ENCODE results near the gene SAYSD1.

Gene SAYSD1

DNA sequence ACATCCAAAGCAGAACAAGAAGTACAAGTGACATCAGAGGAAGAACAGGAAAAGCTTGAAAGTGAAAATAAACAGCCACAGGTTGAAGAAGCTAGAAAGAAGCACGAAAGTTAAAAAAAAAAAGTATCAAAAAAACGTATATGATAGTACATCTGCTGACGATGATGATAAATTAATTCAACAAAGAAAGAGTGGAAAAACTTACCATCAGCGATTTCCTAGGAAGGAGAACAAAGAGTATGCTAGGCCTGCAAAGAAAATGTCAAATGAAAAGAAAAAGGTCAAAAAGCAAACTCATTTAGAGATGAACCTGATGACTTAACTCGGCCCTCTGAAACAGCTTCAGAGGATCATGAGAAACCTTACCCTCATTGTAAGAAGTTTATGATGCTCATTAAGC is 3.7 kb downstream of the SAYSD1 start:
- Histone ChIP-seq H3K27me3 (replicated peaks; ENCODE audit: control insufficient read depth, insufficient read depth, low read length, poor library complexity, severe bottlenecking) (no peaks in the 10 kb centered on the region), H3K4me3 (ENCODE audit: insufficient read depth, low read depth, low read length, poor library complexity, severe bottlenecking) (no peak overlapping the region), H3K27ac (ENCODE audit: insufficient read depth, low read length, poor library complexity, severe bottlenecking) (no peak overlapping the region), H3K36me3 (ENCODE audit: control insufficient read depth, insufficient read depth, low read length) (peaks cover 3% of the 10 kb centered on the region), H3K9me3 (ENCODE audit: control insufficient read depth, low read length) (no peaks in the 10 kb centered on the region), H3K4me1 (ENCODE audit: control insufficient read depth, insufficient read depth, low read length, poor library complexity, severe bottlenecking) (no peaks in the 10 kb centered on the region)
- DNase-seq = no peak

DNA sequence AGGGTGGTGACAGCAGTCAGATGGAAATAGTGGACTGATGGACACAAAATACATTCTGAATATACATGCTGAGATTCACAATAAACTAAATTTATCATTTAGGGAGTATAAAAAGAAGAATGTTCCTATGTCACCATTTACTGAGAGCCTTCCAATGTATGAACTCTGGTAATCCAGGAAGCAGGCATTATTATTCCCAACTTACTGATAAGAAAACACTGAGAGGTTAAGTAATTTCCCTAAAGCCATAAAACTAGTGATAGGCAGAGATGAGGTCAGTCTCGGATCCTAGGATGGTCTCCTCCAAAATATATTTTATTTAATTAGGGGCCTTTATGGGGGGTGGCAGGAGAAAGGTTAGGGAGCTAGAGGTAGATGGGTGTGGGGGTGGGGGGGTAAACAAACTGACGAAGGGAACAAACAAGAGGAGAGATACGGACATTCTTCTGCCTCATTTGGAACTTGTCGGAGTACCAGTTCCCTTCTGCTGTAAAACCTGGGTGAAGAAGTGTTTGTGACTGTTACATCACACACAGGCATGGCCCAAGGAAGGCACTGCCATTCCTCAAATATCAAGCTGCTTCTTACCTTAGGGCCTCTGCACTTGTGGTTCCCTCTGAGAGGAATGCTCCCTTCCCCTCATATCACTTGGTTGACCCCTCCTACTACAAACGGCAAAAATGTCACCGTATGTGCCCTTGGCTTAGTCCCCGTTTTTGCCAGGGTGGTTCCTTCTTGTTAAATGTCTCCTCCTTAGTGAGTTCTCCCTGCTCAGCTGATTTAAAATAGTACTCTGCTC is 6.7 kb downstream of the SAYSD1 start:
- Histone ChIP-seq H3K4me1 (ENCODE audit: control insufficient read depth, insufficient read depth, low read length, poor library complexity, severe bottlenecking) (no peaks in the 10 kb centered on the region), H3K27ac (ENCODE audit: insufficient read depth, low read length, poor library complexity, severe bottlenecking) (no peak overlapping the region), H3K4me3 (ENCODE audit: insufficient read depth, low read depth, low read length, poor library complexity, severe bottlenecking) (no peak overlapping the region), H3K27me3 (replicated peaks; ENCODE audit: control insufficient read depth, insufficient read depth, low read length, poor library complexity, severe bottlenecking) (no peaks in the 10 kb centered on the region), H3K36me3 (ENCODE audit: control insufficient read depth, insufficient read depth, low read length) (peaks cover 13% of the 10 kb centered on the region), H3K9me3 (ENCODE audit: control insufficient read depth, low read length) (no peaks in the 10 kb centered on the region)
- no peak for DNase-seq

DNA sequence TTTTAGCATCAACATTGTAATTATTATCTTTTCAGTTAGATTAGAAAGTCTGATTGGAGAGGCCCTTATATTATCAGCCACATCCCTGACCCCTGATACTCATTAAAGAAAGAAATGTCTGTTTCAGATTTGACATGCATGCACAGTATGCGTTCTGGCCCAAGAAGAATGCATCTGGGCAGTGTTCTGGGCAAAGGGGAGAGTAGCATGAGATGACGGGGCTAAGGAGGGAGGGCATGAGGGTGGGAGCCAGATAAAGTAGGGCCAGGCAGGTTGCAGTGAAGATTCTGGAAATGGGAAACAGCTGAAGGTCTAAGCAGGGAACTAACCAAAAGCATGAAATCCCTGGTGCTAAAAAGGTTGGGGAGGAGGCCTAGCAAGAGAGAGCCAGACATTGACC is 7.3 kb downstream of the SAYSD1 start:
- H3K27ac ChIP-seq (ENCODE audit: insufficient read depth, low read length, poor library complexity, severe bottlenecking) = no peak overlapping the region
- peaks cover 13% of the 10 kb centered on the region for H3K36me3 ChIP-seq (ENCODE audit: control insufficient read depth, insufficient read depth, low read length)
- H3K4me1 ChIP-seq (ENCODE audit: control insufficient read depth, insufficient read depth, low read length, poor library complexity, severe bottlenecking) = no peaks in the 10 kb centered on the region
- no peak overlapping the region for H3K4me3 ChIP-seq (ENCODE audit: insufficient read depth, low read depth, low read length, poor library complexity, severe bottlenecking)
- H3K27me3 ChIP-seq (replicated peaks; ENCODE audit: control insufficient read depth, insufficient read depth, low read length, poor library complexity, severe bottlenecking) = no peaks in the 10 kb centered on the region
- no peaks in the 10 kb centered on the region for H3K9me3 ChIP-seq (ENCODE audit: control insufficient read depth, low read length)
- DNase-seq = no peak

DNA sequence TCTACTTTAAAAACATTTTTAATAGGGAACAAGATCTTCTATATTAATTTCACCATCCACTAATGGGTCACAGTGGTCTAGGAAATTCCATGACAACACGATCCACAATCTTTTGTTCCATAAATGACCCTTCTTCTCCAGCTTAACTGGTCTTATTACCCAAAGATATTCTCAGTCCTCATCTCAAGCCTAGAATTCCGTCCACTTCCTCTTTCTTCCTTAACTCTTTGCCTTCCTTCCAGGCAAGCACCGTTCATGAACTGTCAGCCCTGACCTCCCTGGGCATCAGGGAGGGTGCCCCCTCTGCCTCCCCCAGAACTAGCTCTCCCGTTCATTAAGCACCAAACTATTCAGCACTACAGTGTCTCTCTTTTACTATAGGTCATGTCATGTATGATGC is 8.0 kb downstream of the SAYSD1 start:
- Histone ChIP-seq H3K27me3 (replicated peaks; ENCODE audit: control insufficient read depth, insufficient read depth, low read length, poor library complexity, severe bottlenecking) (no peaks in the 10 kb centered on the region), H3K9me3 (ENCODE audit: control insufficient read depth, low read length) (no peaks in the 10 kb centered on the region), H3K4me3 (ENCODE audit: insufficient read depth, low read depth, low read length, poor library complexity, severe bottlenecking) (no peak overlapping the region), H3K27ac (ENCODE audit: insufficient read depth, low read length, poor library complexity, severe bottlenecking) (no peak overlapping the region), H3K4me1 (ENCODE audit: control insufficient read depth, insufficient read depth, low read length, poor library complexity, severe bottlenecking) (no peaks in the 10 kb centered on the region), H3K36me3 (ENCODE audit: control insufficient read depth, insufficient read depth, low read length) (peaks cover 13% of the 10 kb centered on the region)
- DNase-seq = no peak

- Histone ChIP-seq H3K9me3 (ENCODE audit: control insufficient read depth, low read length) (no peaks in the 10 kb centered on the region), H3K27me3 (replicated peaks; ENCODE audit: control insufficient read depth, insufficient read depth, low read length, poor library complexity, severe bottlenecking) (no peaks in the 10 kb centered on the region), H3K4me1 (ENCODE audit: control insufficient read depth, insufficient read depth, low read length, poor library complexity, severe bottlenecking) (no peaks in the 10 kb centered on the region), H3K36me3 (ENCODE audit: control insufficient read depth, insufficient read depth, low read length) (peaks cover 13% of the 10 kb centered on the region), H3K27ac (ENCODE audit: insufficient read depth, low read length, poor library complexity, severe bottlenecking) (no peak overlapping the region), H3K4me3 (ENCODE audit: insufficient read depth, low read depth, low read length, poor library complexity, severe bottlenecking) (no peak overlapping the region)
- no peak for DNase-seq
Observed at GRCh38 chr6:39104528-39104927, 10.5 kb downstream of the SAYSD1 start.

DNA sequence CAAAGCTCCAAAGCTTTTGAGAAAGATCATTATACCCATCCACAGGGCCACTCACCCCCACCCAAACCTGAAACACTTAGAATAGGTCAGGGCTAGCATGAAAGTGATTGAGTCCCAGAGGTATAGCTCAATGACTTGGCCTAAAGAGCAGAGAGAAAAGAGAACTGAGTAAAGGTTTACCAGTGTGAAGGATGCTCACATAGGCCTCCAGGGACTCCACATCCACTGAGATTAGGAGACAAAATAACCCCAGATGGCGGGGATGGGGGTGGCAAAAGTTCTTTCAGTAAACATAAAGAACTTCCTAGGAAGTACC is 12.2 kb downstream of the SAYSD1 start:
- H3K9me3 ChIP-seq (ENCODE audit: control insufficient read depth, low read length) = no peaks in the 10 kb centered on the region
- H3K4me1 ChIP-seq (ENCODE audit: control insufficient read depth, insufficient read depth, low read length, poor library complexity, severe bottlenecking) = no peaks in the 10 kb centered on the region
- H3K27ac ChIP-seq (ENCODE audit: insufficient read depth, low read length, poor library complexity, severe bottlenecking) = no peak overlapping the region
- H3K36me3 ChIP-seq (ENCODE audit: control insufficient read depth, insufficient read depth, low read length) = peaks cover 10% of the 10 kb centered on the region
- no peak overlapping the region for H3K4me3 ChIP-seq (ENCODE audit: insufficient read depth, low read depth, low read length, poor library complexity, severe bottlenecking)
- no peaks in the 10 kb centered on the region for H3K27me3 ChIP-seq (replicated peaks; ENCODE audit: control insufficient read depth, insufficient read depth, low read length, poor library complexity, severe bottlenecking)
- no peak for DNase-seq

GRCh38 chr6:39102071-39102820 is 12.7 kb downstream of the SAYSD1 start:
- Histone ChIP-seq H3K9me3 (ENCODE audit: control insufficient read depth, low read length) (no peaks in the 10 kb centered on the region), H3K36me3 (ENCODE audit: control insufficient read depth, insufficient read depth, low read length) (peaks cover 10% of the 10 kb centered on the region), H3K27me3 (replicated peaks; ENCODE audit: control insufficient read depth, insufficient read depth, low read length, poor library complexity, severe bottlenecking) (no peaks in the 10 kb centered on the region), H3K4me3 (ENCODE audit: insufficient read depth, low read depth, low read length, poor library complexity, severe bottlenecking) (no peak overlapping the region), H3K27ac (ENCODE audit: insufficient read depth, low read length, poor library complexity, severe bottlenecking) (no peak overlapping the region), H3K4me1 (ENCODE audit: control insufficient read depth, insufficient read depth, low read length, poor library complexity, severe bottlenecking) (no peaks in the 10 kb centered on the region)
- no peak for DNase-seq

- no peak for DNase-seq
- no peak overlapping the region for H3K27ac ChIP-seq (ENCODE audit: insufficient read depth, low read length, poor library complexity, severe bottlenecking)
- H3K36me3 ChIP-seq (ENCODE audit: control insufficient read depth, insufficient read depth, low read length) = peaks cover 8% of the 10 kb centered on the region
- H3K4me1 ChIP-seq (ENCODE audit: control insufficient read depth, insufficient read depth, low read length, poor library complexity, severe bottlenecking) = no peaks in the 10 kb centered on the region
- H3K4me3 ChIP-seq (ENCODE audit: insufficient read depth, low read depth, low read length, poor library complexity, severe bottlenecking) = no peak overlapping the region
- H3K27me3 ChIP-seq (replicated peaks; ENCODE audit: control insufficient read depth, insufficient read depth, low read length, poor library complexity, severe bottlenecking) = no peaks in the 10 kb centered on the region
- no peaks in the 10 kb centered on the region for H3K9me3 ChIP-seq (ENCODE audit: control insufficient read depth, low read length)
Observed at GRCh38 chr6:39100358-39100757, 14.6 kb downstream of the SAYSD1 start.

DNA sequence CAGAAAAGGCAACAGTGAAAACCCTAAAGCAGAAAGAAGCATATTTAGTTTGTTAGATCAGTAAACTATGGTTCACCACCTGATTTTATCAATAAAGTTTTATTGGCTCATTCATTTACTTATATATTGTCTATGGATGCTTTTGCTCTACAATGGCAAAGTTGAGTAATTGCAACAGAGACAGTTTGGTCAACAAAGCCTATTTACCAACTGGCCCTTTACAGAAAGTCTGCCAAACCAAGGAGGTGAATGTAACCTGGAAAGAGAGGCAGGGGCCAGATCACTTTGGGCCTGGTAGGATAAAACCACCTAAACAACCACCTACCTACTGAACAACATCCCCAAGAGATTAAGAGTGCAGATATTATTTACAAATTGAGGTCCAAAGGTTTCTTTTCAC is 19.4 kb downstream of the SAYSD1 start:
- Histone ChIP-seq H3K4me3 (ENCODE audit: insufficient read depth, low read depth, low read length, poor library complexity, severe bottlenecking) (no peak overlapping the region), H3K4me1 (ENCODE audit: control insufficient read depth, insufficient read depth, low read length, poor library complexity, severe bottlenecking) (no peaks in the 10 kb centered on the region), H3K36me3 (ENCODE audit: control insufficient read depth, insufficient read depth, low read length) (no peaks in the 10 kb centered on the region), H3K27me3 (replicated peaks; ENCODE audit: control insufficient read depth, insufficient read depth, low read length, poor library complexity, severe bottlenecking) (no peaks in the 10 kb centered on the region), H3K9me3 (ENCODE audit: control insufficient read depth, low read length) (no peaks in the 10 kb centered on the region), H3K27ac (ENCODE audit: insufficient read depth, low read length, poor library complexity, severe bottlenecking) (no peak overlapping the region)
- DNase-seq = no peak

DNA sequence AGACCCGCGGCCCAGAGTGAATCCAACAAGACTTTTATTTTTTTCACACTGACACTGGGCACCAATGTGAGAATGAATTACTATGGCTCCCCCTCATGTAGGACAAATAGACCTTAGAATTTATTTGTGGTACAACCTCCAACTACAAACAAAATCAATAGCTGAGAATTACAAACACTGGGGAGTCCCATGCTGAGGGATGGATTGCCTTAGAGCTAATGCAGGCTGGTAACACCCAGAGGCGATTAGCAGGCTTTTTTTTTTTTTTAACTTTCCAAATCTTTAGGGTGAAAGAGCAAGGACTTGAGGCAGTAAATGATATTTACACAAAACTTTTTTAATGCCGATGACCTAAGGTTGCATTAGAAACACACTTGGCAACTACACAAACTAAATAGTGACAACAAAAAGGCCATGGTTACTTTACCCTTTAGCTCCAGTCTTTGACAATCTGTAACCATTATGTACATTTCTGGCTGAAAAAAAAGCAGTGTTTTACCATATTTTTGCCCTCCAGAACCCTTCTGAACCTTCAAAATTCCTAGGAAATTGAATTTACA is 21.8 kb downstream of the SAYSD1 start:
- H3K27me3 ChIP-seq (replicated peaks; ENCODE audit: control insufficient read depth, insufficient read depth, low read length, poor library complexity, severe bottlenecking) = no peaks in the 10 kb centered on the region
- no peak overlapping the region for H3K27ac ChIP-seq (ENCODE audit: insufficient read depth, low read length, poor library complexity, severe bottlenecking)
- no peaks in the 10 kb centered on the region for H3K36me3 ChIP-seq (ENCODE audit: control insufficient read depth, insufficient read depth, low read length)
- H3K4me3 ChIP-seq (ENCODE audit: insufficient read depth, low read depth, low read length, poor library complexity, severe bottlenecking) = no peak overlapping the region
- H3K9me3 ChIP-seq (ENCODE audit: control insufficient read depth, low read length) = no peaks in the 10 kb centered on the region
- DNase-seq = no peak
- no peaks in the 10 kb centered on the region for H3K4me1 ChIP-seq (ENCODE audit: control insufficient read depth, insufficient read depth, low read length, poor library complexity, severe bottlenecking)

Data from effector memory CD4-positive, alpha-beta T cell (primary cell).